Endothelial cell of umbilical vein (primary cell): Measurements from ENCODE around the gene SFSWAP.

Experiments
- CTCF ChIP-seq, 2 donors: IDR thresholded peaks; 1 replicate in 1 of 2; 2 replicates in 1 of 2; pipeline ENCODE4 v1.5.1; 2011; ENCODE audit warnings: low read length in 2 of 2, mild to moderate bottlenecking in 2 of 2, moderate library complexity in 2 of 2, control low read depth in 1 of 2, inconsistent platforms in 1 of 2, low read depth in 1 of 2; ENCODE audit not compliant: insufficient read depth in 1 of 2; ENCODE audit errors: extremely low read depth in 1 of 2
- EZH2 ChIP-seq: IDR thresholded peaks from 2 replicates; pipeline ENCODE4 v1.6.1; 2012; ENCODE audit warnings: borderline replicate concordance, low read depth, mild to moderate bottlenecking, moderate library complexity, low read length, inconsistent platforms; ENCODE audit not compliant: severe bottlenecking
- GATA2 ChIP-seq: IDR thresholded peaks from 2 replicates; pipeline ENCODE4 v1.7.0; 2011; ENCODE audit warnings: low read depth, mild to moderate bottlenecking, moderate library complexity, mixed read lengths, low read length; ENCODE audit not compliant: insufficient read length, insufficient read depth
- MAX ChIP-seq: IDR thresholded peaks from 2 replicates; pipeline ENCODE4 v1.6.1; 2011; ENCODE audit not compliant: insufficient read depth, insufficient read length
- POLR2AphosphoS5 ChIP-seq: IDR thresholded peaks from 2 replicates; pipeline ENCODE4 v1.6.1; 2012; ENCODE audit warnings: low read depth, mild to moderate bottlenecking, control low read depth, low read length, moderate library complexity; ENCODE audit not compliant: insufficient read depth

- no peak for TF ChIP-seq EZH2
- TF ChIP-seq GATA2, result no peak
- TF ChIP-seq POLR2AphosphoS5, result no peak
- no peak for TF ChIP-seq CTCF (IDR thresholded peaks at IDR 0.05; ENCODE audit: extremely low read depth in 1 of 2, insufficient read depth in 1 of 2, low read depth in 1 of 2, low read length in 2 of 2)
- TF ChIP-seq MAX, result no peak
Observed at GRCh38 chr12:131724534-131724933, 13.6 kb downstream of the SFSWAP start.
